ENCODE data around the gene GBP3. TPM values are rescaled to one million over a fixed set of nuclear protein-coding genes. Genes with fewer than 3 reads are reported as not detected.

The GBP3 gene
- 18.9 and 32.5 TPM in 2 replicates for total RNA-seq

GRCh38 chr1:89022167-89022959 lies at the start of gene GBP3:
Gene GBP3 (minus strand): TSS chr1:89022866. CDS start chr1:89020721, 2,145 bp downstream.

GRCh38 chr1:89065079-89065868 lies 42.6 kb upstream of the GBP3 start, which contains the start of gene GBP1:
Gene GBP1 (minus strand): TSS chr1:89065208. CDS start chr1:89063234, 1,974 bp downstream.

Other genes starting within 250 kb of the GBP3 start
- 41.0 and 46.2 TPM in 2 replicates for gene GTF2B, start 131.3 kb downstream of the GBP3 start, total RNA-seq
- gene KYAT3, start 30.2 kb downstream of the GBP3 start, total RNA-seq: 15.9 and 50.4 TPM in 2 replicates
- gene RBMXL1, start 30.2 kb downstream of the GBP3 start, total RNA-seq: 5.6 and 8.2 TPM in 2 replicates
- gene GBP1, start 42.3 kb upstream of the GBP3 start, total RNA-seq: 11.0 and 19.7 TPM in 2 replicates
- gene GBP2, start 103.2 kb upstream of the GBP3 start, total RNA-seq: 48.1 and 87.7 TPM in 2 replicates
- gene GBP7, start 153.1 kb upstream of the GBP3 start, total RNA-seq: not detected in 2 replicates
- 0.16 and 0.26 TPM in 2 replicates for gene GBP4, start 176.1 kb upstream of the GBP3 start, total RNA-seq
- 0.16 TPM in 1 of 2 replicates, not detected in the other for gene GBP5, start 250.0 kb upstream of the GBP3 start, total RNA-seq